Keratinocyte (primary cell): ENCODE data around the gene GPR137.

ENCODE experiments used
- CTCF ChIP-seq, 3 experiments: IDR thresholded peaks in 1 of 3; conservative IDR thresholded peaks in 1 of 3; optimal IDR thresholded peaks in 1 of 3; 2 replicates in 2 of 3; 3 replicates in 1 of 3; pipeline versions ENCODE3 to v1.5.1; 2011; ENCODE audit warnings: low read length in 3 of 3, mild to moderate bottlenecking in 3 of 3, moderate library complexity in 2 of 3, control low read depth in 1 of 3, inconsistent platforms in 1 of 3; ENCODE audit not compliant: insufficient read depth in 2 of 3; ENCODE audit errors: extremely low read depth in 1 of 3
- EZH2 ChIP-seq: IDR thresholded peaks from one replicate; pipeline ENCODE4 v1.6.1; 2012; ENCODE audit warnings: inconsistent platforms, mild to moderate bottlenecking, low read length, moderate library complexity

- TF ChIP-seq CTCF (optimal IDR thresholded peaks at IDR 0.05 in 1 of 3, IDR thresholded peaks at IDR 0.05 in 1 of 3, conservative IDR thresholded peaks at IDR 0.05 in 1 of 3; ENCODE audit: extremely low read depth in 1 of 3, insufficient read depth in 2 of 3, low read length in 3 of 3): no peak
- no peak for TF ChIP-seq EZH2
Measured at GRCh38 chr11:64238076-64238475, 47.6 kb upstream of the GPR137 start.
